CD4-positive, alpha-beta memory T cell (primary cell): ENCODE results near the gene TNMD. TPM values are rescaled to one million over a fixed set of nuclear protein-coding genes. Genes with fewer than 3 reads are reported as not detected.

ENCODE experiments used
- CTCF ChIA-PET: fragments of 350-600 bp; sonication (Branson Sonifier 250); formaldehyde crosslinking; loops from one replicate; lab custom pipeline; 2021; ENCODE audit warnings: inconsistent platforms; ENCODE audit not compliant: partially characterized antibody; lab: Charles Lee
- POLR2A ChIA-PET: fragments of 350-600 bp; sonication (Branson Sonifier 250); formaldehyde crosslinking; loops from one replicate; lab custom pipeline; 2021; ENCODE audit not compliant: partially characterized antibody; lab: Charles Lee
- DNase-seq, 5 donors: peaks; one replicate each; pipeline versions ENCODE4 v3.0.0 to v3.0.0-alpha.2; 2020 to 2022; ENCODE audit warnings: mixed read lengths in 1 of 5
- H3K27ac ChIP-seq: one replicate; pipeline ENCODE4 v1.7.0; 2013; ENCODE audit warnings: low read depth, low read length
- H3K27me3 ChIP-seq: 2 replicates; pipeline ENCODE4 v1.7.0; 2013; ENCODE audit warnings: mild to moderate bottlenecking, low read length, moderate library complexity; ENCODE audit not compliant: insufficient read depth
- H3K36me3 ChIP-seq: 2 replicates; pipeline ENCODE4 v1.7.0; 2013; ENCODE audit warnings: mild to moderate bottlenecking, low read length, moderate library complexity; ENCODE audit not compliant: insufficient read depth
- H3K4me1 ChIP-seq: 2 replicates; pipeline ENCODE4 v1.7.0; 2013; ENCODE audit warnings: mild to moderate bottlenecking, low read length, moderate library complexity; ENCODE audit not compliant: insufficient read depth
- H3K4me3 ChIP-seq, 2 donors: one replicate each; pipeline ENCODE4 v1.7.0; 2013; ENCODE audit warnings: low read length in 2 of 2, mild to moderate bottlenecking in 1 of 2
- H3K9me3 ChIP-seq, 2 donors: one replicate each; pipeline ENCODE4 v1.7.0; 2013; ENCODE audit warnings: low read length in 2 of 2, control low read depth in 1 of 2; ENCODE audit not compliant: control insufficient read depth in 1 of 2
- H3K27ac Mint-ChIP-seq, 7 donors: one replicate each; pipeline ENCODE4 v1.8.0; 2020 to 2021; ENCODE audit warnings: mixed read lengths in 7 of 7, mild to moderate bottlenecking in 6 of 7, inconsistent platforms in 3 of 7, moderate library complexity in 3 of 7
- H3K27me3 Mint-ChIP-seq, 2 donors: one replicate each; pipeline ENCODE4 v1.8.0; 2020 to 2021; ENCODE audit warnings: mixed read lengths in 2 of 2
- H3K36me3 Mint-ChIP-seq, 2 donors: one replicate each; pipeline ENCODE4 v1.8.0; 2020 to 2021; ENCODE audit warnings: mixed read lengths in 2 of 2, inconsistent platforms in 1 of 2, mild to moderate bottlenecking in 1 of 2
- H3K4me1 Mint-ChIP-seq, 4 donors: one replicate each; pipeline ENCODE4 v1.8.0; 2020 to 2021; ENCODE audit warnings: mixed read lengths in 4 of 4, mild to moderate bottlenecking in 1 of 4
- H3K4me3 Mint-ChIP-seq, 8 donors: one replicate each; pipeline ENCODE4 v1.8.0; 2020 to 2021; ENCODE audit warnings: mixed read lengths in 8 of 8, mild to moderate bottlenecking in 7 of 8, moderate library complexity in 6 of 8, inconsistent platforms in 3 of 8
- H3K9me3 Mint-ChIP-seq, 8 donors: one replicate each; pipeline ENCODE4 v1.8.0; 2020 to 2021; ENCODE audit warnings: mixed read lengths in 8 of 8, mild to moderate bottlenecking in 5 of 8, inconsistent platforms in 3 of 8, moderate library complexity in 1 of 8
- intact Hi-C: fragments of 100-400 bp; cut with micrococcal nuclease; formaldehyde crosslinking; loops from one replicate; pipeline ENCODE4 v1.15.1; 2023
- polyA plus RNA-seq, 2 donors: library from polyadenylated mRNA; unstranded; fragments of 300-500 nt; fragmentation: Illumina TruSeq; gene quantifications; one replicate each; pipeline ENCODE4 v1.2.3, GENCODE V29; 2021
- total RNA-seq, 2 experiments: library from RNA; stranded (reverse); gene quantifications; one replicate each; pipeline ENCODE4 v1.2.3, GENCODE V29; 2021

Gene TNMD
- total and polyA plus RNA-seq, 4 experiments from 2014 or later, result not detected

DNA sequence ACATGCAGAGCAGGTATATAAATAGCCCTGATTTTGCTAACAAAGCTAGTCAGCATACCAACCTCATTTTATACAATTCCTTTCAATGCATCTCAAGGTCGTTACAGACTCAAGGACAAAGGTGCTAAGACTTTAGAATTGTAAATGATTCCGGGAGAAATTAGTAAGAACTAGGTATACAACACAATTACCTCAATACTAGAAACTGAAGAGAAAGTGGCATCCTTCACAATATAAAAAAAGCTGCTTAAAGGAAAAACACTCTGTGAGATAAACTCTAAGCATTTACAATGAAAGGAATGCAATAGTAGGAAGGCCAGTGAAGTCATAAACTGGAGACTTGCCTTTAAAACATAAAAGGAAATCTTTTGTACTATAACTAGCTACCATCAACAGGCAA is 11.9 kb downstream of the TNMD start:
- Histone ChIP-seq H3K9me3 (no peaks in the 10 kb centered on the region), H3K27me3 (no peaks in the 10 kb centered on the region), H3K27ac (no peak overlapping the region), H3K4me1 (no peaks in the 10 kb centered on the region), H3K36me3 (no peaks in the 10 kb centered on the region), H3K4me3 (no peak overlapping the region)
- H3K4me1 Mint-ChIP-seq, result peaks cover 0 to 7% (median 3%) of the 10 kb centered on the region in 4 donors
- H3K4me3 Mint-ChIP-seq, result no peak overlapping the region
- ChIA-PET CTCF (no interaction called here), POLR2A (no interaction called here)
- peaks cover 0 to 2% of the 10 kb centered on the region in 2 donors for H3K27me3 Mint-ChIP-seq
- intact Hi-C loops, result no loop called here
- no peaks in the 10 kb centered on the region for H3K36me3 Mint-ChIP-seq
- no peaks in the 10 kb centered on the region for H3K9me3 Mint-ChIP-seq
- no peak for DNase-seq
- H3K27ac Mint-ChIP-seq, result no peak overlapping the region

DNA sequence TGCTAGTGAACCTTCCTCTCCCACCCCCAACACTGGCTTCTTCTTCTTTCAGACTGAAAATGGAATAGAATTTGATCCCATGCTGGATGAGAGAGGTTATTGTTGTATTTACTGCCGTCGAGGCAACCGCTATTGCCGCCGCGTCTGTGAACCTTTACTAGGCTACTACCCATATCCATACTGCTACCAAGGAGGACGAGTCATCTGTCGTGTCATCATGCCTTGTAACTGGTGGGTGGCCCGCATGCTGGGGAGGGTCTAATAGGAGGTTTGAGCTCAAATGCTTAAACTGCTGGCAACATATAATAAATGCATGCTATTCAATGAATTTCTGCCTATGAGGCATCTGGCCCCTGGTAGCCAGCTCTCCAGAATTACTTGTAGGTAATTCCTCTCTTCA is 14.7 kb downstream of the TNMD start:
- Histone ChIP-seq H3K9me3 (no peaks in the 10 kb centered on the region), H3K4me3 (no peak overlapping the region), H3K4me1 (no peaks in the 10 kb centered on the region), H3K36me3 (no peaks in the 10 kb centered on the region), H3K27me3 (no peaks in the 10 kb centered on the region), H3K27ac (no peak overlapping the region)
- no peaks in the 10 kb centered on the region for H3K9me3 Mint-ChIP-seq
- intact Hi-C loops, result no loop called here
- ChIA-PET POLR2A (no interaction called here), CTCF (no interaction called here)
- H3K27me3 Mint-ChIP-seq, result no peaks in the 10 kb centered on the region
- H3K4me3 Mint-ChIP-seq, result no peak overlapping the region
- H3K27ac Mint-ChIP-seq, result no peak overlapping the region
- DNase-seq, result no peak
- peaks cover 0 to 7% (median 4%) of the 10 kb centered on the region in 4 donors for H3K4me1 Mint-ChIP-seq
- no peaks in the 10 kb centered on the region for H3K36me3 Mint-ChIP-seq

DNA sequence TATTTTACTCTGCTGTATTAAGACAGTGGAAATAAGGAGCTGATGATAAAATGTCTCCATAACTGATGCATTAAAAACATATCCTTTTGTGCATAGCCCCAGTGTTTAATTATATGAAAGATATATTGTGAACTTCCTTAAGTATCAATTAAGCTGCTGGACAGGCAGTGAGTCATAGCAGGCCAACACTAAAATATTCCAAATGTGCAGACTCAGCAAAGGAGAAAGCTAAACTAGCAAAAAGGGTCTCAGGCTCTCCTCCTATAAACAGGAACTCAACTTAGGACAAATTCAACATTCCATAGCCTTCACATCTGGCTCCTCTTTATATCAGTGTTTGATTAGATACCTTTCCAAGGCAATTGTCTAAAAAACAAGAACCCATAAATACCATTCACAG is 15.6 kb downstream of the TNMD start:
- Mint-ChIP-seq H3K27me3 (no peaks in the 10 kb centered on the region), H3K9me3 (no peaks in the 10 kb centered on the region), H3K36me3 (no peaks in the 10 kb centered on the region), H3K4me3 (no peak overlapping the region), H3K4me1 (peaks cover 0 to 7% (median 4%) of the 10 kb centered on the region in 4 donors), H3K27ac (no peak overlapping the region)
- Histone ChIP-seq H3K9me3 (no peaks in the 10 kb centered on the region), H3K27me3 (no peaks in the 10 kb centered on the region), H3K4me1 (no peaks in the 10 kb centered on the region), H3K4me3 (no peak overlapping the region), H3K36me3 (no peaks in the 10 kb centered on the region), H3K27ac (no peak overlapping the region)
- POLR2A ChIA-PET, result no interaction called here
- CTCF ChIA-PET, result no interaction called here
- no peak for DNase-seq
- intact Hi-C loops, result no loop called here

DNA sequence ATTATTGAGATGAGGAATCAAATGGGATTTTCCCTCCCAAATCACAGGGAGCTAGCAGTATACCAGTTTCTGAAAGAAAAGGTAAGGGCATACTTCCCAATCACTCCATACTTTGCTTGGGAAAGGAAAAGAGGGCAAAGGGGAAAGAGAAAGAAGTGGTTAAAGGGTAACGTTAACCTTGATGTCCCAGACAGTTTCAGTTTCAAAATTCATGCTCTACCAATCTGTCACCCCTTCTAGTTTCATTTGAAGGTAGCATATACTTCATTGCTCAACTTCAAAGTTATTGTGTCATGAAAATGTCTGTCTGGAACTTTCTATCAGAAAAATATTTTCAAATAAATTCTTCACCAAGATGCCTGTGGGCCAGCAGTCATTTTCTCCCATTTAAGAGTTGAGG is 16.0 kb downstream of the TNMD start:
- no peak overlapping the region for H3K27ac Mint-ChIP-seq
- CTCF ChIA-PET, result no interaction called here
- no peak for DNase-seq

DNA sequence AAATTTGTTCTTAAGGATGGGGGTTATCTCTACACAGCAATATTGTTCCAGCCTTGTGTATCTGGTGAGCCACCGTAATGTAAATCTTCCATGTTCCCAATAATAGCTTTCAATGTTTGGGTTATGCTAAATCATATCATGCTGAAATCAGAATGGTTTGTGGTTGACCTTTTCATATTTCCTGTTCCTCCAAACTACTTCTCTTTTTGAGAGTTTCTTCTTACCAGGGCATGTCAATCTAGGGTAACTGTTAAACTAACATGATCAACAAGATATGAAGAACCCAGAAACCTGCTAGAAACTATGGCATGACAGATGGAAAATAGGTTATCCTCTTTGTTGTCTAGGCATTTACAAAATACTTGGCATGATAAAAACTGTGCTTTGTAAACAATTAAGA is 22.0 kb downstream of the TNMD start:
- intact Hi-C loops, result no loop called here
- H3K4me3 Mint-ChIP-seq, result no peak overlapping the region
- peaks cover 0 to 2% (median 0%) of the 10 kb centered on the region in 8 donors for H3K9me3 Mint-ChIP-seq
- no peak overlapping the region for H3K27ac ChIP-seq
- H3K4me1 ChIP-seq, result no peaks in the 10 kb centered on the region
- H3K27me3 Mint-ChIP-seq, result peaks cover 1 to 2% of the 10 kb centered on the region in 2 donors
- H3K27me3 ChIP-seq, result no peaks in the 10 kb centered on the region
- ChIA-PET CTCF (interaction anchor here (0.6 kb wide), 1 partner anchor 681 kb away, joined by 3 read pairs; no protein-coding TSS in a partner anchor), POLR2A (no interaction called here)
- H3K36me3 ChIP-seq, result no peaks in the 10 kb centered on the region
- no peaks in the 10 kb centered on the region for H3K36me3 Mint-ChIP-seq
- H3K9me3 ChIP-seq, result no peaks in the 10 kb centered on the region
- H3K4me3 ChIP-seq, result no peak overlapping the region
- H3K4me1 Mint-ChIP-seq, result peaks cover 0 to 3% (median under 1%) of the 10 kb centered on the region in 4 donors
- H3K27ac Mint-ChIP-seq, result no peak overlapping the region
- DNase-seq, result no peak

More for the DNA sequence above, 16.0 kb downstream of the TNMD start:
- no peak overlapping the region for H3K27ac ChIP-seq
- Mint-ChIP-seq H3K9me3 (no peaks in the 10 kb centered on the region), H3K4me1 (peaks cover 0 to 7% (median 4%) of the 10 kb centered on the region in 4 donors), H3K4me3 (peak overlapping the region in 1 of 8 donors; percentile 23), H3K27me3 (no peaks in the 10 kb centered on the region), H3K36me3 (no peaks in the 10 kb centered on the region)
- no peaks in the 10 kb centered on the region for H3K4me1 ChIP-seq
- intact Hi-C loops, result no loop called here
- no peak overlapping the region for H3K4me3 ChIP-seq
- POLR2A ChIA-PET, result no interaction called here
- no peaks in the 10 kb centered on the region for H3K27me3 ChIP-seq
- H3K9me3 ChIP-seq, result no peaks in the 10 kb centered on the region
- no peaks in the 10 kb centered on the region for H3K36me3 ChIP-seq

DNA sequence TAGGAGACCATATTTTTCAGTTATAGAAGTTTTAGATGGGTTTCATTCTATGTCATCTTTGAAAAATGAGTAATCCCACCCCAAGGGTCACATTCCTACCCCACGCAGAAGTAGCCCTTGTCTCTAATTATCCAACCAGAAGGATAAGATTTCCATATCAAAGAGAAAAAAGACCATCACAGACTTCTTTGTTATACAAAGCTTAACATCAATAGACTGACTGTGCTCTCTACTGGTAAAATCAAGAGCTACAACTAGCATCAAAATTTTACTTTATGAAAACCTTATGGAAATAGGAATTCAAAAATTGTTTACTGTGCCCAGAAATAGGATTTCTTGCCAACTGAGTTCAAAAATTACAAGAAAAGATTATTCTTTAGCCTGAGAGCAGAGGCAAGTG is 24.9 kb downstream of the TNMD start:
- no peaks in the 10 kb centered on the region for H3K9me3 ChIP-seq
- peaks cover 3 to 8% of the 10 kb centered on the region in 2 donors for H3K27me3 Mint-ChIP-seq
- no peaks in the 10 kb centered on the region for H3K27me3 ChIP-seq
- CTCF ChIA-PET, result no interaction called here
- H3K4me3 Mint-ChIP-seq, result no peak overlapping the region
- DNase-seq, result no peak
- H3K27ac ChIP-seq, result no peak overlapping the region
- peaks cover 0 to 3% (median 0%) of the 10 kb centered on the region in 4 donors for H3K4me1 Mint-ChIP-seq
- H3K4me3 ChIP-seq, result no peak overlapping the region
- H3K9me3 Mint-ChIP-seq, result peaks cover 0 to 2% (median 0%) of the 10 kb centered on the region in 8 donors
- no peaks in the 10 kb centered on the region for H3K36me3 Mint-ChIP-seq
- POLR2A ChIA-PET, result no interaction called here
- no peak overlapping the region for H3K27ac Mint-ChIP-seq
- intact Hi-C loops, result no loop called here
- no peaks in the 10 kb centered on the region for H3K4me1 ChIP-seq
- H3K36me3 ChIP-seq, result no peaks in the 10 kb centered on the region

DNA sequence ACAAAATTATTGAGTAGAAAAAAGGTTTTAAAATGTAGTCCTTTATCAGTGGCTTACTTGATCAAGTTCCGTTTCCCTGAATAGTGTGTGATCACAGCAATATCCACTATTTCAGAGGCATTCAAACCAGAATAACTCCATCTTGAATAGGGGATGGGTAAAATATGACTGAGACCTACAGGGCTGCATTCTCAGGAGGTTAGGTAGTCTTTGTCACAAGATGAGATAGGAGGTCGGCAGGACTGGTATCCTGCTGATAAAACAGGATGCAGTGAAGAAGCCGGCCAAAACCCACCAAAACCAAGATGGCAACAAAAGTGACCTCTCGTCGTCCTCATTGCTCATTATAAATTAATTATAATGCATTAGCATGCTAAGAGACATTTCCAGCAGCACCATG is 27.2 kb downstream of the TNMD start:
- DNase-seq, result no peak
- H3K9me3 ChIP-seq, result no peaks in the 10 kb centered on the region
- intact Hi-C loops, result no loop called here
- H3K4me3 ChIP-seq, result no peak overlapping the region
- H3K36me3 ChIP-seq, result no peaks in the 10 kb centered on the region
- no peaks in the 10 kb centered on the region for H3K27me3 ChIP-seq
- no peak overlapping the region for H3K27ac ChIP-seq
- no peak overlapping the region for H3K4me3 Mint-ChIP-seq
- H3K27ac Mint-ChIP-seq, result no peak overlapping the region
- peaks cover 3 to 8% of the 10 kb centered on the region in 2 donors for H3K27me3 Mint-ChIP-seq
- no peaks in the 10 kb centered on the region for H3K4me1 ChIP-seq
- H3K4me1 Mint-ChIP-seq, result no peaks in the 10 kb centered on the region
- ChIA-PET CTCF (no interaction called here), POLR2A (no interaction called here)
- peaks cover 0 to 2% (median 0%) of the 10 kb centered on the region in 8 donors for H3K9me3 Mint-ChIP-seq
- H3K36me3 Mint-ChIP-seq, result no peaks in the 10 kb centered on the region

DNA sequence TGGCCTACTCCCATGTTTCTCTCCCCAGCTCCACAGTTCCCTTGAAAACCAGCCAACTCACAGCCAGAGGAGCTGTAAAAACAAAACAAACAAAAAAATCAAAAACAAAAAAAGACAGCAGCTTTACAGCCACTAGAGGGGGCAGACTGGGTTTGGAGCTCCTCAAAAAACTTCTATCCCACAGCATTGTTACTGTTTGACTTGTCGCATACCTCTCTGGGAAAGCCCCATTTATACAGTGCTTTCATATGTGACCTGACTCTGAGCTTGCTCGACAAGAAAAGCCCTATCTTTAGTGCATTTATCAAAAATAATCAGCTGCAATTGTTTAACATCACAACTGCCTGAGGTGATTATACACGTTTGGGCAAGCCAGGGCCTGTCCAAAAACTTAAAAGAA is 30.3 kb downstream of the TNMD start:
- Mint-ChIP-seq H3K27ac (no peak overlapping the region), H3K4me3 (no peak overlapping the region), H3K36me3 (no peaks in the 10 kb centered on the region), H3K4me1 (no peaks in the 10 kb centered on the region), H3K27me3 (peaks cover 2 to 7% of the 10 kb centered on the region in 2 donors), H3K9me3 (no peaks in the 10 kb centered on the region)
- intact Hi-C loops, result no loop called here
- Histone ChIP-seq H3K36me3 (no peaks in the 10 kb centered on the region), H3K27ac (no peak overlapping the region), H3K4me1 (no peaks in the 10 kb centered on the region), H3K27me3 (no peaks in the 10 kb centered on the region), H3K9me3 (no peaks in the 10 kb centered on the region), H3K4me3 (no peak overlapping the region)
- CTCF ChIA-PET, result interaction anchor here (2.0 kb wide), 1 partner anchor 22 kb away, joined by 6 read pairs; the partner anchor contains the start of gene TSPAN6
- peak in 3 of 5 donors; percentile 7 to 20 (median 9) for DNase-seq
- POLR2A ChIA-PET, result no interaction called here
